ENCODE results near the gene FUBP3. TPM values are rescaled to one million over a fixed set of nuclear protein-coding genes. Genes with fewer than 3 reads are reported as not detected.
A peak's percentile ranks its signal among the peaks of the same experiment; 100 is the strongest.

Gene FUBP3
- total RNA-seq, 2 experiments from 2014 or later = 34.7 to 37.8 TPM

DNA sequence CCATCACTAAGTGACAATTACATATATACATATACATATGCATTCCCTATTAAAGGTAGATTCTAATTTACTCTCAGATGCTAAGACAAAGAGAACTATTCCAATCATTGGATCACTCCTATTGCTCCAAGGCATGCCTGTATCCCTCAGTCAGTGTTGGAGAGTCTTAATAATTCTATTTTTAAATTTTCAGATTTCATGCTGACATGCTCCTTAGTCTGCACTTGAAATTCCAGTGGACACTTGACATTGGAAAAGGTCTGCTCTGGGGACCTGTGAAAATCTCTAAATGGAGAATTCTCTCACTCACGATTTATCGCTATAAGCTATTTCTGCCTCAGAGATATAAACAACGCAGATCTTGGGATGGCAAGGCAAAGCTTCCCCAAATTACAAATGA lies 3.9 kb upstream of the FUBP3 start:
- peaks cover 9% of the 10 kb centered on the region for H3K4me1 Mint-ChIP-seq
- ATAC-seq (ENCODE audit: low read depth) = no peak
- POLR2A ChIA-PET = no interaction called here
- no peak for DNase-seq
- no peak overlapping the region for H3K27ac Mint-ChIP-seq
- H3K9me3 Mint-ChIP-seq = no peaks in the 10 kb centered on the region
- no peaks in the 10 kb centered on the region for H3K27me3 Mint-ChIP-seq
- H3K36me3 Mint-ChIP-seq = no peaks in the 10 kb centered on the region
- H3K4me3 Mint-ChIP-seq = no peak overlapping the region

DNA sequence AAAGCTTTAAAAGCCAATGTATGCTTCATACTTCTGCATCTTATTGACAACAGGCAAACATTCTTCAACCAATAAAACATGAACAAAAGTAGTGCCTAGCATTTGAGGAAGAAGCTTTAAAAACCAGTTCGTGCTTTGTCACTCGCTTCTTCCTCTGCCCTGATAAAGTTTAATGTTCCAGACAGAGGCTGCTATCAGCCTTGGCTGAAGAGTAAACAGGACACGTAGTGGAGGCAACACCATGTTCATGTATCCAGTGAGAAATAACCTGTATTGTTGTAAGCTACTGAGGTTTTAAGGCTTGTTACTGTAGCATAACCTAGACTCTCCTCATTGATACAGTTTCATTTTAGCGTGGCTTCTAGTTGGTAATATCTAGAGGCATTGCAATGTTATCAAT lies 3.2 kb upstream of the FUBP3 start:
- POLR2A ChIA-PET = no interaction called here
- H3K9me3 Mint-ChIP-seq = no peaks in the 10 kb centered on the region
- no peak overlapping the region for H3K4me3 Mint-ChIP-seq
- ATAC-seq (ENCODE audit: low read depth) (no peak), DNase-seq (no peak)
- H3K4me1 Mint-ChIP-seq = peaks cover 15% of the 10 kb centered on the region
- no peaks in the 10 kb centered on the region for H3K27me3 Mint-ChIP-seq
- H3K27ac Mint-ChIP-seq = no peak overlapping the region
- no peaks in the 10 kb centered on the region for H3K36me3 Mint-ChIP-seq

DNA sequence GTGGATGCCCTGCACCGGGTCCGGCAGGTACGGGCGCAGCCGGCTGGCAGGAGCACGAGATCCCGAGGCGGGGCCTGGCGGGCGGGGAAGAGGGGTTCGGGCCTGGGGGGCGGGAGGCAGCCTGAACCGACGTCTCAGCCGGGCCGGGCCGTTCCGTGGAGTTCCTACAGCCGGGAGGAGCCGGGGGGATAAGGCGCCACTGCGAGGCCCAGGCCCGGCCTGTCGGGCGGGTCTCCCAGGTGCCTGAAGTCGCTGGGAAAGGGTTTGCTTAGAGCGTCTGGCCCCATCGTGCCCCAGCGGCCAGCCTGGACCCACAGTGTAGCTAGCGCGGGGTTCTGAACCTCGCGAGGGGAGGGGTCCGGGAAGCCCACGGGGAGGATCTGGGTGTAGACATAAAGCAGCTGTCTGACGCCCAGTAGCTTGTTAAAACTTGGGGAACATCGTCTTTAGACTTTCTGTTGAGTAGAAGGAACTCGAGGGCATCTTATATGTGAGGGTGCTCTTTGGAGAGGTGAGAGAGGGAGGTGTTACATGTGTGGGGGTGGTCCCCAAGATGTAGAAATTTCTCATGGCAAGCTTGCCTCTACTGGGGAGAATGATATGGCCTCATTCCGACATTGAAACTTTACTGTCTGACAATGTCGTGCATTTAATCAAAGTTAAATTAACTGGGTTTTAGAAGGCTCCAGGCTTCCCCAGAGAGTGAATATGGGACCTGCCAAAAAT lies 524 bp downstream of the FUBP3 start:
- ATAC-seq (ENCODE audit: low read depth) (peak; percentile 18), DNase-seq (no peak)
- H3K27ac Mint-ChIP-seq = peak overlapping the region; percentile 70
- peak overlapping the region; percentile 94 for H3K4me3 Mint-ChIP-seq
- no peaks in the 10 kb centered on the region for H3K36me3 Mint-ChIP-seq
- POLR2A ChIA-PET = interaction anchor here (1.9 kb wide), 1 partner anchor 113 kb away, joined by 6 read pairs; the partner anchor contains the start of gene EXOSC2
- no peaks in the 10 kb centered on the region for H3K27me3 Mint-ChIP-seq
- peaks cover 22% of the 10 kb centered on the region for H3K4me1 Mint-ChIP-seq
- no peaks in the 10 kb centered on the region for H3K9me3 Mint-ChIP-seq

DNA sequence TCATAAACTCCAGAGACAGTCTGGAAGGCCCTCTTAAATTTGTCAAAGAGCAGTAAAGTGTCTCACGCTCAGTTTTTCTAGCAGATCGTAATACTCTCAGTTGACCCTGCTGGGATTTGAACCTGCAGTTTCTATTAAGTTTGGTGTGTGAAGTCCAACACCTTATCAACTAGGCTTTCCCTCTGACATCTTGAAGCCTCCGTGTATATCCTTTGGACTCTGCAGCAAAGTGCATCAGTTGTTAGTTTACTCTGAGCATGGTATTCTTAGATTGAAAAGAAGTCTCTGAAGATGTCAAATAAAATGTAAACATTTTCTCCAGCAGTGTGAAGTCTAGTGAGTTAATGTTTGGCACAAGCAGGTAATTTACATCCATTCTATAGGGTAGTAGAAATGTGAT lies 2.4 kb downstream of the FUBP3 start:
- POLR2A ChIA-PET = no interaction called here
- peaks cover 22% of the 10 kb centered on the region for H3K4me1 Mint-ChIP-seq
- H3K27ac Mint-ChIP-seq = no peak overlapping the region
- H3K9me3 Mint-ChIP-seq = no peaks in the 10 kb centered on the region
- H3K4me3 Mint-ChIP-seq = no peak overlapping the region
- DNase-seq (no peak), ATAC-seq (ENCODE audit: low read depth) (no peak)
- H3K27me3 Mint-ChIP-seq = no peaks in the 10 kb centered on the region
- H3K36me3 Mint-ChIP-seq = peaks cover 3% of the 10 kb centered on the region

DNA sequence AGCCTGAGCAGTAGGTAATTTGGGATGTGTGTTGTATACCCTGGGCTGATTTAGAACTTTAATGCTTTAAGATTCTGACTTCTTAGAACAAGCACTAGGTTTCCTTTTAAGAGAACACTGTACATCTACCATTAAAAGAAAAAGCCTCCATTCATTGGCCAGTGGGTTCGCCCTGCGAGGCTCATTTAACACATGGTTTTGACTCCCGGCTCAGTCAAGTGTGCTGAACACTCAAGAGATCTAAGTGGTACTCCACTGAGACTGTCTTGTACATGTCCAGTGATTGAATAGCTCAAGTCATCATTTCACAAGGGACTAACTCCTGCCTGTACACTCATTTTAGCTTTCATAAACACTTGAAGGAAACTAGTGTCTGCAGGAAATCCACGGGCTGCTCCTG lies 3.9 kb downstream of the FUBP3 start:
- no peaks in the 10 kb centered on the region for H3K9me3 Mint-ChIP-seq
- H3K4me1 Mint-ChIP-seq = peaks cover 24% of the 10 kb centered on the region
- POLR2A ChIA-PET = no interaction called here
- ATAC-seq (ENCODE audit: low read depth) (no peak), DNase-seq (no peak)
- H3K36me3 Mint-ChIP-seq = peaks cover 3% of the 10 kb centered on the region
- no peak overlapping the region for H3K27ac Mint-ChIP-seq
- H3K27me3 Mint-ChIP-seq = no peaks in the 10 kb centered on the region
- no peak overlapping the region for H3K4me3 Mint-ChIP-seq

DNA sequence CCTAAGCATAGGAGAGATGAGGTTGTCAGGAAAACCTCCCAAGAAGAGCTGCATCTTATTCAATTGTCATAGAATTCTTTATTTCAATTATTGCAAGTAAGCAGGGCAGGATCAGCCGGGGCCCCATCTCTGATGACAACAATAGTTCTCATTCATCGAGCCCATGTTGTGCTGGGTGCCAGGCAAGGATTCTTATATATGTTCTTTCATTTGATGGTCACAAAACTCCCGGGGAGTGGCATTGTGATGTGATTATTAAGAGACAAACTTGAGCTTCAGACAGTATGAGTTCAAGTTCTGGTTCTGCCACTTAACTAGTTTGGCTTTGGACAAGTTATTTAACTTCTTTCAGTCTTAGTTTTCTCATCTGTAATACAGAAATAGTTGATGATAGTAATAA lies 8.5 kb downstream of the FUBP3 start:
- ATAC-seq (ENCODE audit: low read depth) (no peak), DNase-seq (no peak)
- Mint-ChIP-seq H3K36me3 (peaks cover 3% of the 10 kb centered on the region), H3K4me1 (peaks cover 4% of the 10 kb centered on the region), H3K4me3 (no peak overlapping the region), H3K27me3 (no peaks in the 10 kb centered on the region), H3K27ac (no peak overlapping the region), H3K9me3 (no peaks in the 10 kb centered on the region)
- POLR2A ChIA-PET = no interaction called here

DNA sequence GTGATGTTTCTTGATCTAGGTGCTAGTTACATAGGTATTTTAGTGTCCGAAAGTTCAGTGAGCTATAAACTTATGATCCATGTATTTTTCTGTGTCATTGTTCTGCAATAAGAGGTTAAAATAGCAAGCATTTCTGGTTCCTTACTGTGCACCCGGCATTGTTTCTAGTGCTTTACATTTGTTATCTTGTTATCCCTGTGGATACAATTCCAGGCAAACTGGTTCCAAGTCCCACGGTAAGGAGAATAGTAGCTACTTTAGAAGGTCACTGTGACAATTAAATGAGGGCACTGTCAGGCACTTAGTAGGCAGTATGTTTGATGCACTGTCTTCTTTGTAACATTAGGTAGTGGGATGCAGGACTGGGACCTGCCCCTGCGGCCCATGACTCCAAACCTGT lies 9.0 kb downstream of the FUBP3 start:
- no peak overlapping the region for H3K27ac Mint-ChIP-seq
- no peak overlapping the region for H3K4me3 Mint-ChIP-seq
- ATAC-seq (ENCODE audit: low read depth) (no peak), DNase-seq (no peak)
- peaks cover 2% of the 10 kb centered on the region for H3K4me1 Mint-ChIP-seq
- H3K9me3 Mint-ChIP-seq = no peaks in the 10 kb centered on the region
- peaks cover 3% of the 10 kb centered on the region for H3K36me3 Mint-ChIP-seq
- H3K27me3 Mint-ChIP-seq = no peaks in the 10 kb centered on the region
- POLR2A ChIA-PET = no interaction called here

DNA sequence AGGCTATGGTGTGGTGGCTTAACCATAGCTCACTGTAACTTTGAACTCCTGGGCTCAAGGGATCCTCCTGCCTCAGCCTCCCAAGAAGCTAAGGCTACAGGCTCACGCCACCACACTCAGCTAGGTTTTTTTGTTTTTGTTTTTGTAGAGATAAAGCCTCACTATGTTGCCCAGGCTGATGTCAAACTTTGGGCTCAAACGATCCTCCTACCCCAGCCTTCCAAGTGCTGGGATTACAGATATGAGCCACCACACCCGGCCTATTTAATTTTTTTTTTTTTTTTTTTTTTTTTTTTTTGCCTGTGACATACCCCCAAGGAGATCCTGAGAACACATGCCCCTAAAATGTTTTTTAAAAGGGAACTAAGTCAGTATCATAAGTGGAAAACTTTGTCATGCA lies 10.4 kb downstream of the FUBP3 start:
- Mint-ChIP-seq H3K27me3 (no peaks in the 10 kb centered on the region), H3K36me3 (peaks cover 3% of the 10 kb centered on the region), H3K9me3 (no peaks in the 10 kb centered on the region), H3K4me1 (peaks cover 2% of the 10 kb centered on the region), H3K4me3 (no peak overlapping the region), H3K27ac (no peak overlapping the region)
- DNase-seq = no peak
- ATAC-seq (ENCODE audit: low read depth) = no peak
- POLR2A ChIA-PET = no interaction called here

DNA sequence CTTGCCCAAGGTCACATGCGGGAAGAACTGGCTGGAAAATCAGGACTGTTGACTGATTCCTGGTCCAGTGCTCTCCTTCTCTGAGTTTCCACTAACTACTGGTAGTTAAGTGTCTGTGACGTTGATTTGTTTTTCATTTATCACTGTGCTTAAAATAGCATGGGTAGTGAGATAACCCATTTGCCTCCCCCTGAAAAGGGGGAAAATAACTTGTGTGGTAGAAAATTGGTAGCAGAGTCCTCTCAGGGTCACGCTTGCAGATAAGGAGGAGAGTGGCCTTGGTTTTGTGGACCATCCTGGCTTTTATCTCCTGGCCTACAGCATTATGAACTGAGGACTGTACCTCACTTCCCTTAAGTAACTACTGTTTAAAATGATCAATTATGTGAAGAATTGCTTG lies 10.9 kb downstream of the FUBP3 start:
- ATAC-seq (ENCODE audit: low read depth) (no peak), DNase-seq (no peak)
- peaks cover 2% of the 10 kb centered on the region for H3K4me1 Mint-ChIP-seq
- H3K27me3 Mint-ChIP-seq = no peaks in the 10 kb centered on the region
- H3K27ac Mint-ChIP-seq = no peak overlapping the region
- no peak overlapping the region for H3K4me3 Mint-ChIP-seq
- no peaks in the 10 kb centered on the region for H3K36me3 Mint-ChIP-seq
- H3K9me3 Mint-ChIP-seq = no peaks in the 10 kb centered on the region
- POLR2A ChIA-PET = no interaction called here

DNA sequence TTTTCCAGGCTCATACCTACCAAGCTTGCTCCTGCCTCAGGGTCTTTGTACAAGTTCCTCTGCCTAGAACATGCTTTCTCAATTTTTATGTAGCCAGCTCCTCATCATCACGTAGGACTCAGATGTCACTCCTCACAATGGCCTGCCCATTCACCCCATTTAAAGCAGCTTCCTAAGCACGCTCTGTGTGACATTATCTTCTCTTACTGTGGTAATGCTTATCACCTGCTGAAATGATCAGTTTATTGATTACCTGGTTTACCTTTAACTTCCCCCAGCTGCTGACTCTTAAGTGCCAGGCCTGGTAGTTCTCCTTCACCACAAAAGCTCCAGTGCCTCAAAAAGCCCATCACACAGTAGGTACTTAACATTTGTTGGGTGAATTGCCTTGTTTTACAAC lies 13.6 kb downstream of the FUBP3 start:
- H3K4me1 Mint-ChIP-seq = no peaks in the 10 kb centered on the region
- H3K36me3 Mint-ChIP-seq = peaks cover 2% of the 10 kb centered on the region
- no peaks in the 10 kb centered on the region for H3K9me3 Mint-ChIP-seq
- DNase-seq (no peak), ATAC-seq (ENCODE audit: low read depth) (no peak)
- H3K27me3 Mint-ChIP-seq = no peaks in the 10 kb centered on the region
- POLR2A ChIA-PET = no interaction called here
- H3K4me3 Mint-ChIP-seq = no peak overlapping the region
- no peak overlapping the region for H3K27ac Mint-ChIP-seq

DNA sequence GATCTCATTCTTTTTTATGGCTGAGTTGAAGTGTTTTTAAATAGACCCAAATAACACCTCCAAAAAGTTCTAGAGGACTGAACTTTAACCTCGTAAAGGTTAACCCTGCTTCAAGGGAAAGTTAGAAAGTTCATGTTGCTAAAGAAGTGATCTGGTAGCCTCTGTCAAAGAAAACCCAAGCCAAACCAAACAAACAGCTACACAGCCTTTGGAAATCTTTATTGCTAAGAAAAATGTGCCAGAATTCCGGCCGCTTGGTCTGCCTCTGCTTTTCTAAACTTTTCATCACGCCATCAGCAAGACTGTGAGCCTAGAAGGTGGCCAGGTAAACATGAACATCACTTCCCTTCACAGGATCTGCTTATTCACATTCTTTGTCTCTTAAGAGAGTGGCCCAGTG lies 17.9 kb downstream of the FUBP3 start:
- no peak for DNase-seq
- Mint-ChIP-seq H3K4me3 (no peak overlapping the region), H3K4me1 (no peaks in the 10 kb centered on the region), H3K27ac (no peak overlapping the region), H3K27me3 (no peaks in the 10 kb centered on the region), H3K9me3 (no peaks in the 10 kb centered on the region), H3K36me3 (peaks cover 3% of the 10 kb centered on the region)
- POLR2A ChIA-PET = no interaction called here
- ATAC-seq (ENCODE audit: low read depth) = no peak

DNA sequence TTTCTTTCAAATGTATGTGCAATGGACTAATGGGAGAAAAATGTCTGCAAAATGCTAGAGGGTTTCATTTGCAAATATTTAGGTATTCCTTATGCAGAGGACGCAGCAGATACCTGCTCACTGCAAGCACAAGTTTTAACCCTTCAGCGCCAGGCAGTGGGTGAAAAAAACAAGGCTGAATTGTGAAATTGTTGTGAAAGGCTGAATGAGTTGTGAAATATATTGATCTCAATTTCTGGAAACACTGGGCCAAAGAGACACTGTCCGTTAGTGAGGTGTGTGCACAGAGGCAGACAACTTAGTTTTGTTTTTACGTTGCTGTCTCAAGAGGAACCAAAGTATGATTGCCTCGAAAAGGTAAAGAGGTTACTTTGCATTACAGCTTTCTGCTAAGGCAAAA lies 18.8 kb downstream of the FUBP3 start:
- Mint-ChIP-seq H3K27me3 (no peaks in the 10 kb centered on the region), H3K4me3 (no peak overlapping the region), H3K27ac (no peak overlapping the region), H3K36me3 (peaks cover 6% of the 10 kb centered on the region), H3K9me3 (no peaks in the 10 kb centered on the region), H3K4me1 (no peaks in the 10 kb centered on the region)
- ATAC-seq (ENCODE audit: low read depth) = no peak
- DNase-seq = no peak
- POLR2A ChIA-PET = no interaction called here

DNA sequence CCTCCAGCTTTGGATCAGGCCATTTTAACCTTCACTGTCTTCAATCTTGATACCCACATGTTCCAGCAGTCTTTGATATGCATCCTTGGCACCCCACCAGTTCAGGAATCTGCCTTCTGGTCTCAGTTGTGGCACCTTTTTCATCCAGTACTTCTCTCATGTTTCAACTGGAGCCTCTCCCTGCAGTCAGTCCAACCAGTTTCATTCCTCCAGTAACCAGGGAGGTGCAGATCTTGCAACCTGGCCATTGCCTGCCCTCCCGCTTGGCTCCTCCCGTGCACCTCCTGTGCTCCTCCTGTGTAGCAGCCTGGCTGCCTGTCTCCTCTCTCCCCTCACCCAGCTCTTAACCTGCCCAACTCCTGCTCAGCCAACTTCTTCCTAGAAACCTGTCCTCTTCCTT lies 20.2 kb downstream of the FUBP3 start:
- Mint-ChIP-seq H3K27ac (no peak overlapping the region), H3K36me3 (peaks cover 11% of the 10 kb centered on the region), H3K27me3 (no peaks in the 10 kb centered on the region), H3K4me1 (no peaks in the 10 kb centered on the region), H3K4me3 (no peak overlapping the region), H3K9me3 (no peaks in the 10 kb centered on the region)
- POLR2A ChIA-PET = no interaction called here
- ATAC-seq (ENCODE audit: low read depth) (no peak), DNase-seq (no peak)

DNA sequence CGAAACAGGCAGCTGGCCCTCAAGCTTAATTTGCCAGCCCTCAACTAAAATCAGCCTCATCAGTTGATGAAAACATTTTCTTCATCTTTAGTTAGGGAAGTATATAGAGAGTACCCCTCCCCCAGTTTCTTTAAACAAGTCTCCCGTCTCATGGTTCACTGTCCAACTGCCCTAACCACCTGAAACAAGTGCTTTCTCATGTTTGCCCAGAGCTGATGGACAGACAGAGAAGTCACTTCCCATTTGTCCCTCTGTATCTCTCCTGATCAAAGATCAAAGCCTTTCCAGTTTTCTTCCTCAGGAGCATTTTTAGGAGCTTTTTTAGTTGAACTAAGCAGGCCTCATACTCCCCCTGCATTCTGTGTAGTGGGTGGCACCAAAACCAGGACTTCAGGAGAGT lies 21.7 kb downstream of the FUBP3 start:
- POLR2A ChIA-PET = no interaction called here
- no peaks in the 10 kb centered on the region for H3K9me3 Mint-ChIP-seq
- no peaks in the 10 kb centered on the region for H3K27me3 Mint-ChIP-seq
- H3K4me3 Mint-ChIP-seq = no peak overlapping the region
- ATAC-seq (ENCODE audit: low read depth) (no peak), DNase-seq (no peak)
- no peak overlapping the region for H3K27ac Mint-ChIP-seq
- H3K4me1 Mint-ChIP-seq = no peaks in the 10 kb centered on the region
- H3K36me3 Mint-ChIP-seq = peaks cover 12% of the 10 kb centered on the region

DNA sequence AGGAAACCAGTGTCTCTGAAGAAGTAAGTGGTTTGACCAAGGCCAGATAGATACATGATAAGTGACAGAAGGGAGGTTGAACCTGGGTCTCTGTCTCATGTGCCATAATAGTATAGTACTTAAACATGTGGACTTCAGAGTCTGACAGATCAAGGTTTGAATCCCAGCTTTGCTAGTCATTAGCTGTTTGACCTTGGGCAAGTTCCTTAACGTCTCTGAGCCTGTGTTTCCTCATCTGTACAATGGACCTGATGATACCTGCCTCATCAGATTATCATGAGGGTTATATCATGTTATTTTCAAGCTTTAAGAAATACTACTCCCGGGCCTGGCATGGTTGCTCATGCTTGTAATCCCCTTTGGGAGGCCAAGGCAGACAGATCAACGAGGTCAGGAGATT lies 24.9 kb downstream of the FUBP3 start:
- POLR2A ChIA-PET = no interaction called here
- Mint-ChIP-seq H3K4me1 (no peaks in the 10 kb centered on the region), H3K9me3 (no peaks in the 10 kb centered on the region), H3K36me3 (peaks cover 10% of the 10 kb centered on the region), H3K27me3 (no peaks in the 10 kb centered on the region), H3K4me3 (no peak overlapping the region), H3K27ac (no peak overlapping the region)
- ATAC-seq (ENCODE audit: low read depth) = no peak
- no peak for DNase-seq
